Stimulated activated CD4-positive, alpha-beta T cell treated with anti-CD3 and anti-CD28 coated beads, Interleukin-1b, Interleukin-23, amount 100 ng/mL, for 4 hours (primary cell): ENCODE results near the gene ILK.

Experiments
- DNase-seq, 2 donors: peaks; one replicate each; pipeline ENCODE4 v3.0.0-alpha.2; 2020; ENCODE audit warnings: low read depth in 2 of 2

The ILK gene

DNA sequence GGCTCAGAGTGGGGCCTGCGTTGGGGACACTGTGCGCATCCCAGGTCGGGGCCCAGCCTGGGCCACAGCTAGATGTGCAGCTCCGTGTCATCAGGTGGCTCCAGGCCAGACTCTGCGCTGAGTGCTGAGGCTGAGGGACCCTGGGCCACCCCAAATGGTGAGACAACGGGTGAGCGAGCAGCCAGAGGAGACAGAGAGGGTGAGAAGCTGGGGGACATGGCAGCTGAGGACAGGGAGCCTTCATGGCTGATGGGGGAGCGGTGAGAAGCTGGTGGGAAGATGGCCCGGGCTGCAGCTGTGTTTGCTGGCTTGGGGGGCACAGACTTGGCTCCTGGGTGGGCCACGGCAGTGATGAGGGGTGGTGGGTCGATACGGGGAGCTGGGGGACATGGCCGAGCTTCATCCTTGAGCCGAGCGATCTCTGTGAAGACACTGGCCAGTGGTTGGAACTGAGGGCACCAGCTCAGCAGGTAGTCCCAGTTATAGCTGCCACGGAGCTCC, 18.2 kb downstream of the ILK start:
- no peak for DNase-seq

DNA sequence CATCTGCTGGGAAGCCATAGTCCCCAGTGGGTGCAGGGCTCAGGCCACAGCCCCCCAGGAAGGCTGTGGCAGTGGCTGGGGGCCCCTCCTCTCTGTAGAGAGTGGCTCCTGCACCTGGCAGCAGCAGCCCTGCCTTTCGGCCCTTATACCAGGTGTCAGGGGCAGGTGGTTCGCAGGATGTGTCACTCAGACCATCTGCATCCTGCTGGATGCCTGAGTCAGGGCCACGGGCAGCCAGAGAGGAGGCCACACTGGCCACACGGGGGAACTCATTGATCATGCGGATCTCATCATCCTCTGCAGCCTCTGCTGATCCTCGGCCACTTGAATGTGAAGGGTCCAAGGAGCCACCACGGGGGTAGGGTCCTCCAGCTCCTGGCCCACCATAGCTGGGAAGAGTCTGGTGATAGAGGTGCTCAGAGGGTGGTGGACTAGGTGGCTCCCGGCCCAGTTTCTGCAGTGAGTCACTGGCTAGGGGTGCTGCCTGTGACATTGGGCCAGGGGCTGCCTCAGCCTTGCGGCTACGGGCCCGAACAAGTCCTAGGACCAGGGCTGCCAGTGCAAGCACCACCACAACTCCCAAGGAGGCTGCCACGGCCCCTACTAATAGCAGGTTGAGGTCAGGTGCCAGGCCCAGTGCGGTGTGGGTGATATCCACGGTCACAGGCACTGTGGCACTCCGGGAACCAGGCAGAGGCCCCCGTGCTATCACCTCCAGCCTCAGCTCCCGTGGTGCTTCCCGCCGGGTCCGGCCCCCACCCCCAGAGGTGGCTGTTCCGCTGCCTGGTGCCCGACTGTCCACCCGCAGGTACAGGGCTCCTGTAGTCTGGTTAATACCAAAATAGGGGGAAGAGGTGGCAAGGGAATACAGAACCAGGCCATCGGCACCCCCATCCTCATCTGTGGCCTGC, 18.9 kb downstream of the ILK start:
- no peak for DNase-seq

DNA sequence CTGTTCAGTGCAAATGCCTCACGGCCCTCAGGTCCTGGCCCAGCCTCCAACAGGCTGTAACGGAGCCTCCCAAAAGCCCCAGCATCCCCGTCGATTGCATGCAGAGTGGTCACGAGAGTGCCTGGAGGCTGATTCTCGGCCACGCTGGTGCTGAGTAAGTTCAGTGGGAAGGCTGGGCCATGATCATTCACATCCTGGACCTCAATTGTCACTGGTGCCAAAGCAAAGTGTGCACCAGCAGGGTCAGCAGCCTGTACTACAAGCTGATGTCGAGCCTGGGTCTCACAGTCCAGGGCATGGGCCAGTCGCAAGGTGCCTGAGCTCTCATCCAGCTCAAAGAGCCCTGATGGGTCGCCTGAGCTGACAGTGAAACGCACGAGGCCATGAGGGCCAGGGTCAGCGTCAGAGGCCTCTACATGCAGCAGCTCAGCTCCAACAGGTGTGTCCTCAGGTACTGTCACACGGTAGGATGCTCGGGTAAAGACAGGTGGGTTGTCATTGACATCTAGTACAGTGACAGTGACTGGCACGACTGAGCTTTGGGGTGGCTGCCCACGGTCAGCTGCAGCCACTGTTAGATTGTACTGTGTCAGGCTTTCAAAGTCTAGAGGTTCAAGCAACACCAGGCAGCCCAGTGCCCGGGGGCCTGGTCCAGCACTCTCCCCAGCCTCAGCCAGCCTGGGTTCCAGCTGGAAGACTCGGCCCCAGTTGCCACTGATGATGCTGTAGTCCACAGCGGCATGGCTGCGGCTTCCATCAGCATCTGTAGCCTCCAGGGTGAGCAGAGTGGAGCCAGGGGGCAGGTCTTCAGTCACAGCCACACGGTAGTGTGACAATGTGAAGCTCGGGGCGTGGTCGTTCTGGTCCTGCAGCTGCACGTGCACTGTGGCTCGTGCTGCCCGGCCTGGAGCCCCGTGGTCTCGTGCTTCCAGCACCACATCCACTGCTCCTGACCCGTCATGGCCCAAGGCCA, 20.1 kb downstream of the ILK start:
- DNase-seq: no peak

DNA sequence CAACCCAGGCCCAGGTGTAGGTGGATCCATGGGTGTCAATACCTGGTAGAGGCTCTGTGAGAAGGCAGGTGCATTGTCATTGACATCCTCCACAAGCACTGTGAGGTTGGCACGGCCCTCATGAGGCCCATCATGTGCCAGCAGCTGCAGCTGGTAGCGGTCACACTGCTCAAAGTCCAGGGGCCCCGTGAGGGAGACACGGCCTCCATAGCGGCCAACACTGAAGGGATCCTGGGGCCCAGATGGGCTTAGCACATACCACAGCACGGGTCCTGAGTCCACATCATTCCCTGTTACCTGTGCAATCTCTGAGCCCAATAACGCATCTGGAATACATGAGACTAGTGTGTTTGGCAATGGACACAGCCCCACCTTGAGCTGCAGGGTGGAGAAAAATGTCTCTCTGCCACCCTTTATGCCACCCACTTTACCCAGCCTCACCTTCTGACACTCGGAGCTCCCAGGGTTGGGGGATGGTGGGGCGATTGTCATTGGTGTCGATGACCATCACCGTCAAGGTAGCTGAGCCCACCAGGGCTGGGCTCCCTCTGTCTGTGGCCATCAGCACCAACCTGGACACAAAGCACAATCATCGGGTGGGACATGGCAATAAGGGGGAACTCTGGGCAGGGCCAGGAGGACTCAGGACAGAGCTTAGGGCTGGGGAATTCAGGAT, 21.7 kb downstream of the ILK start:
- no peak for DNase-seq

DNA sequence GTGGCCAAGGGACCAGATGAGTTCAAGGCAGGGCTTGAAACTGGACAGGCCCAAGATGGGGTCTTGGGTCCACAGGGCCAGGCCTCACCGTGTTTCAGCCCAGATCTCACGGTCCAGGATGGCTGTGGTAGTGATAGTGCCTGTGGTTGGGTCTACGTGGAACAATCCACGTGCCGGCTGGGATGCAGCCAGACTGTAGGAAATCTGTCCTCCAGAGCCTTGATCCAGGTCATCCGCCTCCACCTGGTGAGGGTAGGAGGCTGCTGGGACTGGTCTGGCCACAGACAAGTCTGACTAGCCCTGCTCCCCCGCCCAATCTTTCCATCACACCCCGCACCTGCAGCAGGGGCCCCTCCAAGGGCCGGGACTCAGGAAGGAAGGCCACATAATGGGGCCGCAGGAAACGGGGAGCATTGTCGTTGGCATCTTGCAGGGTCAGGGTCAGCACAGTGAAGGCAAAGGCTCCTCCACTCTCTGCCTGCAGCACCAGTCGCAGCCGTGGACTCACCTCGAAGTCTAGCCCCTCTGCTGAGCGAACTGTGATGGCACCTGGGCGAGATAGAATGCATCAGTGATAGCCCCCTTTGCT, 22.4 kb downstream of the ILK start:
- DNase-seq: no peak

DNA sequence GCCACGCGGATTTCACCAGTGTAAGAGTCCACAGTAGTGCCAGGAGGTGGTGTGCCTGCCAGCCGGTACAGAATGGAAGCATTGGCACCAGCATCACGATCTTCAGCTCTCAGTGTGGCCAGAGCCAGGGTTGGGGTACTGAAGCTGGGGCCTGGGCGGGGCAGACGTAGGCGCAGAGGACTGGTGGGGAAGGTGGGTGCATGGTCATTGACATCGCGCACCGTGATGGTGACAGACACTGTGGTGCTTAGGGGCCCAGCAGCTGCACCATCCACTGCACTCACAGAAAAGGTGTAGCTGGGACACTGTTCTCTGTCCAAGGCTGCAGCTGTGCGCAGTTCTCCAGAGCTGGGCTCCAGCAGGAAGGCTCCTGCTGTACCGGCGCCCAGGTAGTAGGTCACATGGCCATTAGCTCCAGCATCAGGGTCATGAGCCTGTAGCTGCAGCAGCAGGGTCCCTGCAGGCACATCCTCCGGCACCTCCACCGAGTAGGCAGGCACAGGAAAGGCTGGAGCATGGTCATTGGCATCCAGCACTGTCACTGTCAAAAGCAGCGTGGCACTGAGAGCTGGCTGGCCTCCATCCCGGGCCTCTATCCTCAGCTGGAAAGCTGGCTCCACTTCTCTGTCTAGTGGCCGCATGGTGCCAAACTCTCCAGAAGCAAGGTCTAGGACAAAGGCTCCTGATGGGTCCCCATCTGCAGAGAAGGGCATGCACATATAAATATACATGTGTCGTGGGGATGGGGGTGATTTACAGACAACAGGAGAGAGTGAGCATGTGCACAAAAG, 23.6 kb downstream of the ILK start:
- no peak for DNase-seq

DNA sequence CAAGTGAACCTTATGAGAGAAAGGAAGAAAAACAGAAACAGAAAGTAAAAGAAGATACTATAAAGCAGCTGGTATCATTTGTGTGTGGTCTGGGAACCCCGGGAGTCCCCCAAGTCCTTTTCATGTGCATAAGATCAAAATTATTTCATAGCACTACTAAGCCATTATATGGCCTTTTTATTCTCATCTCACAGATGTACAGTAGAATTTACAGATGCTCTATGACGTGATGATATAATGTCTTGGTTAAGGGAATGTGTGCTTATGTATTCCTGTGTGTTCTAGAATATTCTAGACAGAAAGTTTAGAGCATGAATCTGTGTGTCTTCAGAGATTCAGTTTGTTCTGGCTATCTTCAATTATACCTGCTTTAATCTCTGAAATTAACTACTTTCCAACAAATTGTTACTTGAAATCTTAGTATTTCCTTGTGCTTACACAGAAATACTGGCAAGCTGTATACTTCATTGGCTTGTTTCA, 24.2 kb downstream of the ILK start:
- no peak for DNase-seq

DNA sequence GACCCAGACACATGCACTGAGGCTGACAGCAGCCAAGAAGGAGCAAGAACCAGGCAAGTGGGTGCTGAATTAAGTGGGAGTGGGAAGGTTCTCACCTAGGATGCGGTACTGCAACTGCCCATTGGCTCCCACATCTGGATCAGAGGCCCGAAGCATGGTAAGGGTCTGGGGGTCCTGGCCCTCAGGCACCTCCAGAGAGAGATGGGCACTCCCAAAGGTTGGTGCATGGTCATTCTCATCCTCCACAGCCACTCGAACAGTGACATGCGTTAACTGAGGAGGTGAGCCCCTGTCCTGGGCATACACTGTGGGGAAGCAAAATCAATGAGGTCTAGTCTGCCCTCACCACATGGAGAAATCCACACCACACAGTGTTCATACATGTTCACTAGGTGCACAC, 25.0 kb downstream of the ILK start:
- no peak for DNase-seq

DNA sequence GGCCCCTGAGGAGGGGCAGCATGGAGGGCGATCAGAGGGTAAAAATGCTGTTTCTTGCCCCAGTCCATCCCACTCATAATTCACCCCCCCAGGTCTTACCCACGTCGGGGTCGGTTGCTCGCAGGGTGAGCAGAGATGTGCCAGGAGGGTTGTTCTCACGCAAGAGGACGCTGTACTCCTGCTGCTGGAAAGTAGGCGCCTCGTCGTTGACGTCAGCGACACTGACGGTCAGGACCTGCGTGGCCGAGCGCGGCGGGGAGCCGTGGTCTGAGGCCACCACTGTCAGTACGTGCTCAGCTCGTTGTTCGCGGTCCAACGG, 26.0 kb downstream of the ILK start:
- DNase-seq: no peak

DNA sequence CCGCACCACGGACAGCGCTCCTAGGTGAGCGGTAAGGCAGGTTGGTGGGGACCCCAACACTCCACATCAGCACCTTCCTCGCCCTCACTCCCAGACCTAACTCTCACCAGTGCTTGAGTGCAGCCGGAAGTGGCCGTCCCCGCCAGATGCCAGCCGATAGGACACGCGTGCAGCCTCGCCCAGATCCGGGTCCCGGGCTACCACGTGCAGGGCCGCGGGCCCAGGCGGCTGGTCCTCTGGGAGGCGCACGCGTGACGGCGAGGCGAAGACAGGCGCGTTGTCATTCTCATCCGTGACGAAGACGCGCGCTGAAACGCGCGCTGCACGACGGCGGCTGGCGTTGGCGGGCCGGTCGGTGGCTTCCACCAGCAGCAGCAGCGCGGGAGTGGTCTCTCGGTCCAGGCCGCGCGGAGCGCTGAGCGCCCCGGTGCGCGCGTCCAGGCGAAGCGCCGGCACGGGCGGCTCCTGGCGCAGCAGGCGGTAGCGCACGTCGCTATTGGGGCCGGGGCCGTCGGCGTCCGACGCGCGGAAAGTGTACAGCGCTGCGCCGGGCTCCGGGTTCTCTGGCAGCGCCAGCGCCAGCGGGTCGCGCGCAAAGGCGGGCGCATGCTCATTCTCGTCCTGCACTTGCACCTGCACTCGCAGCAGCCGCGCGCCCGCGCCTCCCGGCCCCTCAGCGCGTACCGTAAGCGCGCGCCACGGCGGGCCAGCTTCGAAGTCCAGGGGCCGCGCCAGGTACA, 26.5 kb downstream of the ILK start:
- DNase-seq: no peak

DNA sequence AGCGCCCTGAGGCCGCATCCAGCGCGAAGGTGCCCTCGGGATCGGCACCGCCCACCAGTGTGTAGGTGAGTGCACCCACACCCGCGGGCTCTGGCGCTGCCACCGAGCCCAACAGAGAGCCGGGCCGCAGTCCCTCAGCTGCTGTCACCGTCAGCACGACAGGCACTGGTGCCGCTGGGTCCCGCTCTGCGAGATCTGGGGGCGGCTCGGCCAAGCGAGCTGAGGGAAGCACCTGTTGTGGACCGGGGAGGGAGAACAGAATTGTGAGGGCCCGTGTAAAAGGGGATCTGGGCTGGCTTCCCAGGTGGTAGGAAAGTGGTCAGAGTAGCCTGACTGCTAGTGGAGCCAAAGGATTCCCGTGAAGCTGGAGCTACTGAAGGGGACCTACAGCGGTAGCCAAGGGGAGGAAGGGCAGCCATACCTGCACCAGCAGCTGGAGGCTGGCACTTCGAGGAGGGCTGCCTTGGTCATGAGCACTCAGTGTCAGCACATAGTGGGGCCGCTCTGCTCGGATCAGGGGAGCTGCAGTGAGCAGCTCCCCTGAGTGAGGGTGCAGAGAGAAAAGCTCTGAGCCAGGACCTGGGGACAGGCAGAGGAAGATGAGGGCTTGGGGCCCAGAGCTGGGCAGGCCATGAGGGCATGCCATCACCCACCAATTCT, 27.2 kb downstream of the ILK start:
- DNase-seq: no peak

DNA sequence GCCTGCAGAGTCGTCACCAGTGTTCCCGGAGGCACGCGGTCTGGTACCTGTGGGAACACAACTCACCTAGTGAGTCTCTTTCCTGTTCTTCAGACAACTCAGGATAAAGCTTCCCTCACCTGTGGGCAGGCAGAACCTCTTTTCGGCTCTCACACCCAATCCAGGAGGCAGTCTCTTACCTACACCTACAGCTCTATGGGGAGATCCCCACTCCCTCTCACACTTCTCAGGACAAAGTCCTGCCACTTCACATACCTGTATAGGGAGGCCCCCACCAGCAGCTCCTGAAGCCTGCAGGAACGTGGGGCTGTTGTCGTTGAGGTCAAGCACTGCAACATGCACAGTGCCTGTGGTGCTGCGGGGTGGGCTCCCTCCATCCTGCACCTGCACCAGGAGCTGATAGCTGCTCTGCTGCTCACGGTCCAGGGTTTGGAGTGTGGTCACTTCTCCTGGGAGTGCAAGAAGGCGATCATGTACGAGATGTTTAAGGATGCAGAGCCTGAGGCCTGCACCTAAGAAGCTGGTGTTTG, 27.9 kb downstream of the ILK start:
- DNase-seq: no peak

DNA sequence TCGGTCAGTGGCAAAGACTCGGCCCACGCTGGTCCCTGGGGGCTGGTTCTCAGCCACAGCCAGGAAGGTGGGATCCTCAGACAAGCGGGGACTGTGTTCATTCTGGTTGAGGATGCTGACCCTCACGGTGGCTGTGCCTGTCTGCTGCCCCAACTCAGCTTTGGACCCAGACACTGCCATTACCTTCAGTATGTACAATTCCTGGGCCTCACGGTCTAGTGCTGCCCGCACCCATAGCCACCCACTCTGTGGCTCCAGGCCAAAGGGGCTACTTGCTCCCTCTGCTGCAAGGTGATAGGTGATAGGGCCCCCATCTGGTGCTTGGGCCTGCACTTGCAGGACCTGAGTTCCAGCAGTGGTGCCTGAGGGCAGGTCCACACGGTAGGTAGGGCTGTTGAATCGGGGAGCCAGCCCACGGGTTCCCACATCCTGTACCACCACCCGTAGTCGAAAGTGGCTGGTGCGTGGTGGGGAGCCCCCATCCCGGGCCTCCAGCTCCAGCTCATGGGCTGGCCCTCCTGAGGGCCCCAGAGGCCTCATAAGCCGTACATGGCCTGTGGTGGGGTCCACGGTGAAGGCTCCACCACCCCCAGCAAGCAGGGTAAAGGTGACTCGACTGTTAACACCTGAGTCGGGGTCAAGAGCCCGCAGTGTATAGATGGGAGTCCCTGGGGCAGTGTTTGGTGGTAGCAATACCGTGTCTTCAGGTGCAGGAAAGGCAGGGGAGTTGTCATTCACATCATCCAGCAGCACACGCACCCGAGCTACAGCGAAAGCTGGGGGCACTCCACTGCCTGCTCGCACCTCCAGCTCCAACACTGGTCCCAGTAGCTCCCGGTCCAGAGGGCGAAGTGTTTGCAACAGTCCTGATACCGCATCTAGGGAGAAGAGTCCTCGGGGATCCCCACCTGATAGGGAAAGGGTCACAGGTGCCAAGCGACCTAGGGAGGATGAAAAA, 28.8 kb downstream of the ILK start:
- no peak for DNase-seq

DNA sequence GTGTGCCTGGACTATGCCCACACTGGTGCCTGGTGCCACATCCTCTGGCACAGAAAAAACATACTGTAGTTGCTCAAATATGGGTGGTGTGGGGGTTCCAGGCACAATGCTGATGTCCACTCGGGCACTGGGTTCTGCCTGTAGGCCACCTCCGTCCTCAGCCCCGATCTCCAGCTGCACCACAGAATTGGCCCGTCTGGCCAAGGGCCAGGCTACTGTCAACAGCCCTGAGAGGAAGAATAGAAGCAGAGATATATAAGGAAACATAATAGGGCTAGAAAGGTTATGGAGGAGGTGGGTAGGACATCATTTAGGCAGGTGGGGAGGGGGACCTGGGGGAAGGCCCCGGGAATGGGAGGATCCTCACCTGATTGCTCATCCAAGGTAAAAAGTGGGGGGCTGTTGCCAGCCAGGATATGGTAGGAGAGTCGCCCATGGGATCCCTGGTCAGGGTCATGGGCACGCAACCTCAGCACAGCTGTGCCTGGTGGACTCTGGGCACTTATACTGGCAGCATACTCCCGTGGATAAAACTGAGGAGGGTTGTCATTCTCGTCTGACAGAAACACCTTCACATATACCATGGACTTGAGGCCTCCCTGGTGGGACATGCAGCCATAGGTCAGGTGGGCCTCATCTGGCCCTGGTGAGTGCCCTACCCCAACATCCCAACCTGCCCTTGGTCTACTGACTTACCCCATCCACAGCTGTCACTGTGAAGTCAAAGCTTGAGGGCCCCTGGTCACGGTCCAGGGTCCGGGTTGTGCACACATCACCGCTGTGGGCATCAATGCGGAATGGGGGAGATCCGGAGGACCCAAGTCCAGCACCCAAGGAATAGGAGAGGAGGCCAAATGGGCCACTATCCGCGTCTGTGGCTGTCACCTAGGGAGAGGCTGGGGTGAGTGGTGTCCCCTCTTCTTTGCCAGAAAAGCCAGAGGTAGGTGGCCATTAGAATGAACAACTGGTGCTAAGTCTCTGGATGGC, 30.1 kb downstream of the ILK start:
- no peak for DNase-seq

DNA sequence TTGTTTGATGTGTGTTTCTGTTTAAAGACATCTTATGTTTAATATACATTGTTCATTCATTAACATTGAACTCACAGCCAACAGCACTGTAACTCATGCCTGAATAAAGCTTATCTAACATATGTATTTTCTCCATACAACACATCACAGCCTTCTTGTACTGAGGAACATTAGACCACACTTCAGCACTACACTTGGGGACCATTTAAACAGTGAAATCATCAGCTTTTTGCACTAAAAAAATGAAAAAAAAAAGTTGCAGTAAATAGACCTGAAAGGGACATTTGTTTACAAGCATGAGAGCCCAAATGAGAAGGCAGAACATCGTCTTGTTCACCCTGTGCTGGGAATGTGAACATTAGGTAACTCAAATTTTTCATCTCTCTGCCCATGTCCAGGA, 31.0 kb downstream of the ILK start:
- DNase-seq: no peak

DNA sequence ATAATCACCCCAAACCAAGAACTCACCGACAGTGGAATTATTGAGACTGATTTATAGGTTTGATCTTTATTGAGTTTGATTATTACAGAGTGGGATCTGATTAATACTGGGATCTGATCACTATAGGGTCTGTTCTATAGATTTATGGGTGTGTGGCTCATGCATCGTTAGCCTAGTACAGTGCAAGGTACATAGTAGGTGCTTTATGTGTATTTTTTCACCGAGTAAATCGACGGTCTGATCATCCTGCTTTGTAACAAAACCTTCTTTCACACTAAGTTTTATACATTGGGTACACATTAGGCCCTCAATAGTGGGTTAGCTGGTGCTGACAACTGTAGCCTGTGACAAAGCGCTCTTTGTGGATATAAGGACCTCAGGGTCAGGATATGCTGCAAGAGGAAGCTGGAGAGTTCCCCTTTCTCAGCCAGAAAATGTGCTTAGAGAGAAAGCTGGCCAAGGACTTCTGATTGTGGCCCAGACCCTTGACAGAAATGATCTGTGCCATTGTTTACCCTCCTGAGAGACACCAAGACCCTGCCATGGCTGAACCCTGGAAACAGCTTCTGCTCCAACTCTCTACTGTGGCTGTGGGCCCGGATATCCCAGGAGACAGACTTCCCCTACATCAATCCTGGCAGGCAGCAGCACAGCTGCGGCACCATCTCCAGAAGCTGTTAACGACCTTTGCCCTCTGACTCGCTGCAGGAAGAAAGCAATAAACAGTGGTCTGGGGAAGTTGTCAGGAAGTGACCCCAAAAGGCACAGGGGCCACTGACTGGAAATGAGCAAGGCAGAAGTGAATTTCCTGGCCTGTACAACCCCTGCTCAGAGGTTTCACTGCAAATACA, 31.7 kb downstream of the ILK start:
- DNase-seq: no peak
